NCI-H82 treated with DMSO at 0.1 percent for 48 hours (cell line): ENCODE measurements around the gene DPY19L2.
"Not testable (repeated sequence)": the region's sequence is repeated elsewhere in the genome, so short reads cannot be mapped to it uniquely, and the experiment has no call there.

Experiments
- DNase-seq: peaks from one replicate; lab custom pipeline; 2025; ENCODE audit not compliant: unreplicated experiment; lab: John Stamatoyannopoulos, UW

DPY19L2 gene

GRCh38 chr12:63668028-63668799 lies at the start of gene DPY19L2:
Gene DPY19L2, minus strand, starts transcription at chr12:63668493. Its CDS starts 100 bp downstream, at chr12:63668393.
- DNase-seq = no peak

- not testable (repeated sequence) for DNase-seq
Measured at GRCh38 chr12:63716891-63717290, 48.6 kb upstream of the DPY19L2 start.

- not testable (repeated sequence) for DNase-seq
Measured at GRCh38 chr12:63715107-63715625, 46.9 kb upstream of the DPY19L2 start.

GRCh38 chr12:63714409-63714808 lies 46.1 kb upstream of the DPY19L2 start:
- DNase-seq = not testable (repeated sequence)

GRCh38 chr12:63713681-63714075 lies 45.4 kb upstream of the DPY19L2 start:
- DNase-seq = not testable (repeated sequence)

GRCh38 chr12:63712979-63713680 lies 44.8 kb upstream of the DPY19L2 start:
- not testable (repeated sequence) for DNase-seq

- not testable (repeated sequence) for DNase-seq
Measured at GRCh38 chr12:63712376-63712974, 44.2 kb upstream of the DPY19L2 start.

GRCh38 chr12:63711339-63711738 lies 43.0 kb upstream of the DPY19L2 start:
- not testable (repeated sequence) for DNase-seq

GRCh38 chr12:63706336-63706735 lies 38.0 kb upstream of the DPY19L2 start:
- DNase-seq = no peak

GRCh38 chr12:63699678-63700382 lies 31.5 kb upstream of the DPY19L2 start:
- not testable (repeated sequence) for DNase-seq

GRCh38 chr12:63699011-63699410 lies 30.7 kb upstream of the DPY19L2 start:
- not testable (repeated sequence) for DNase-seq

GRCh38 chr12:63690837-63691236 lies 22.5 kb upstream of the DPY19L2 start:
- DNase-seq = not testable (repeated sequence)

- DNase-seq = not testable (repeated sequence)
Measured at GRCh38 chr12:63689141-63689540, 20.8 kb upstream of the DPY19L2 start.

GRCh38 chr12:63686623-63687022 lies 18.3 kb upstream of the DPY19L2 start:
- not testable (repeated sequence) for DNase-seq

- DNase-seq = not testable (repeated sequence)
Measured at GRCh38 chr12:63685789-63686188, 17.5 kb upstream of the DPY19L2 start.

GRCh38 chr12:63682617-63683016 lies 14.3 kb upstream of the DPY19L2 start:
- DNase-seq = not testable (repeated sequence)

- DNase-seq = not testable (repeated sequence)
Measured at GRCh38 chr12:63680758-63681157, 12.5 kb upstream of the DPY19L2 start.

- DNase-seq = not testable (repeated sequence)
Measured at GRCh38 chr12:63672550-63672949, 4.3 kb upstream of the DPY19L2 start.

- DNase-seq = not testable (repeated sequence)
Measured at GRCh38 chr12:63669936-63670335, 1.6 kb upstream of the DPY19L2 start.

- not testable (repeated sequence) for DNase-seq
Measured at GRCh38 chr12:63669427-63669826, 1.1 kb upstream of the DPY19L2 start.
